ENCODE measurements around the gene FBXL7. TPM values are rescaled to one million over a fixed set of nuclear protein-coding genes. Genes with fewer than 3 reads are reported as not detected.
A peak's percentile ranks its signal among the peaks of the same experiment; 100 is the strongest.

Gene FBXL7
- total and polyA plus RNA-seq, 2 experiments from 2014 or later = 4.5 to 15.2 TPM

DNA sequence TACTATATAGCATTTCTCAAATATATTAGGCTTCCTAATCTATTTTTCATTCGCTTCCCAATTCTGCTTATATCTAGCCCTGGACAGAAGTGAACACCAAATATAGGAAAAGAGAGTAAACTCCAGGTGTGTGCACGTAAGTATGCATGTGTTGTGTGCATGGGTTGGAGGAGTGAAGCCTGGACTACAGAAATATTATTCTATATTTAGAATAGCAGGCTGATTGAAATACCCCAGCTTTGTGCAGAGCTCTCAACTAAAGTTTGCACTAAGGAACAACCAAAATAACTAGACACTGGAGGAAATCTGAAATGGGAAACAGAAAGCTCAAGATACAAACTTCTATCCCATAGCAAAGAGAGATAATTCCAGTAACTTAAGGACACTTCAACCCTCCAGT lies 480.9 kb downstream of the FBXL7 start (continued):
- TF ChIP-seq, protein P1, sequence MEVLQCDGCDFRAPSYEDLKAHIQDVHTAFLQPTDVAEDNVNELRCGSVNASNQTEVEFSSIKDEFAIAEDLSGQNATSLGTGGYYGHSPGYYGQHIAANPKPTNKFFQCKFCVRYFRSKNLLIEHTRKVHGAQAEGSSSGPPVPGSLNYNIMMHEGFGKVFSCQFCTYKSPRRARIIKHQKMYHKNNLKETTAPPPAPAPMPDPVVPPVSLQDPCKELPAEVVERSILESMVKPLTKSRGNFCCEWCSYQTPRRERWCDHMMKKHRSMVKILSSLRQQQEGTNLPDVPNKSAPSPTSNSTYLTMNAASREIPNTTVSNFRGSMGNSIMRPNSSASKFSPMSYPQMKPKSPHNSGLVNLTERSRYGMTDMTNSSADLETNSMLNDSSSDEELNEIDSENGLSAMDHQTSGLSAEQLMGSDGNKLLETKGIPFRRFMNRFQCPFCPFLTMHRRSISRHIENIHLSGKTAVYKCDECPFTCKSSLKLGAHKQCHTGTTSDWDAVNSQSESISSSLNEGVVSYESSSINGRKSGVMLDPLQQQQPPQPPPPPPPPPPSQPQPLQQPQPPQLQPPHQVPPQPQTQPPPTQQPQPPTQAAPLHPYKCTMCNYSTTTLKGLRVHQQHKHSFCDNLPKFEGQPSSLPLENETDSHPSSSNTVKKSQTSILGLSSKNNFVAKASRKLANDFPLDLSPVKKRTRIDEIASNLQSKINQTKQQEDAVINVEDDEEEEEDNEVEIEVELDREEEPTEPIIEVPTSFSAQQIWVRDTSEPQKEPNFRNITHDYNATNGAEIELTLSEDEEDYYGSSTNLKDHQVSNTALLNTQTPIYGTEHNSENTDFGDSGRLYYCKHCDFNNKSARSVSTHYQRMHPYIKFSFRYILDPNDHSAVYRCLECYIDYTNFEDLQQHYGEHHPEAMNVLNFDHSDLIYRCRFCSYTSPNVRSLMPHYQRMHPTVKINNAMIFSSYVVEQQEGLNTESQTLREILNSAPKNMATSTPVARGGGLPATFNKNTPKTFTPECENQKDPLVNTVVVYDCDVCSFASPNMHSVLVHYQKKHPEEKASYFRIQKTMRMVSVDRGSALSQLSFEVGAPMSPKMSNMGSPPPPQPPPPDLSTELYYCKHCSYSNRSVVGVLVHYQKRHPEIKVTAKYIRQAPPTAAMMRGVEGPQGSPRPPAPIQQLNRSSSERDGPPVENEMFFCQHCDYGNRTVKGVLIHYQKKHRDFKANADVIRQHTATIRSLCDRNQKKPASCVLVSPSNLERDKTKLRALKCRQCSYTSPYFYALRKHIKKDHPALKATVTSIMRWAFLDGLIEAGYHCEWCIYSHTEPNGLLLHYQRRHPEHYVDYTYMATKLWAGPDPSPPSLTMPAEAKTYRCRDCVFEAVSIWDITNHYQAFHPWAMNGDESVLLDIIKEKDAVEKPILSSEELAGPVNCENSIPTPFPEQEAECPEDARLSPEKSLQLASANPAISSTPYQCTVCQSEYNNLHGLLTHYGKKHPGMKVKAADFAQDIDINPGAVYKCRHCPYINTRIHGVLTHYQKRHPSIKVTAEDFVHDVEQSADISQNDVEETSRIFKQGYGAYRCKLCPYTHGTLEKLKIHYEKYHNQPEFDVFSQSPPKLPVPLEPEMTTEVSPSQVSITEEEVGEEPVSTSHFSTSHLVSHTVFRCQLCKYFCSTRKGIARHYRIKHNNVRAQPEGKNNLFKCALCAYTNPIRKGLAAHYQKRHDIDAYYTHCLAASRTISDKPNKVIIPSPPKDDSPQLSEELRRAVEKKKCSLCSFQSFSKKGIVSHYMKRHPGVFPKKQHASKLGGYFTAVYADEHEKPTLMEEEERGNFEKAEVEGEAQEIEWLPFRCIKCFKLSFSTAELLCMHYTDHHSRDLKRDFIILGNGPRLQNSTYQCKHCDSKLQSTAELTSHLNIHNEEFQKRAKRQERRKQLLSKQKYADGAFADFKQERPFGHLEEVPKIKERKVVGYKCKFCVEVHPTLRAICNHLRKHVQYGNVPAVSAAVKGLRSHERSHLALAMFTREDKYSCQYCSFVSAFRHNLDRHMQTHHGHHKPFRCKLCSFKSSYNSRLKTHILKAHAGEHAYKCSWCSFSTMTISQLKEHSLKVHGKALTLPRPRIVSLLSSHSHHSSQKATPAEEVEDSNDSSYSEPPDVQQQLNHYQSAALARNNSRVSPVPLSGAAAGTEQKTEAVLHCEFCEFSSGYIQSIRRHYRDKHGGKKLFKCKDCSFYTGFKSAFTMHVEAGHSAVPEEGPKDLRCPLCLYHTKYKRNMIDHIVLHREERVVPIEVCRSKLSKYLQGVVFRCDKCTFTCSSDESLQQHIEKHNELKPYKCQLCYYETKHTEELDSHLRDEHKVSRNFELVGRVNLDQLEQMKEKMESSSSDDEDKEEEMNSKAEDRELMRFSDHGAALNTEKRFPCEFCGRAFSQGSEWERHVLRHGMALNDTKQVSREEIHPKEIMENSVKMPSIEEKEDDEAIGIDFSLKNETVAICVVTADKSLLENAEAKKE (CRISPR knock-in tag; IDR thresholded peaks at IDR 0.05) = no peak
- TF ChIP-seq JUNB (IDR thresholded peaks at IDR 0.05; ENCODE audit: unreplicated experiment) = no peak
- no peak for TF ChIP-seq EZH2phosphoT487 (IDR thresholded peaks at IDR 0.05; ENCODE audit: unreplicated experiment)
- TF ChIP-seq EZH2 (IDR thresholded peaks at IDR 0.05; ENCODE audit: low read depth, unreplicated experiment) = no peak
- TF ChIP-seq, protein P2, sequence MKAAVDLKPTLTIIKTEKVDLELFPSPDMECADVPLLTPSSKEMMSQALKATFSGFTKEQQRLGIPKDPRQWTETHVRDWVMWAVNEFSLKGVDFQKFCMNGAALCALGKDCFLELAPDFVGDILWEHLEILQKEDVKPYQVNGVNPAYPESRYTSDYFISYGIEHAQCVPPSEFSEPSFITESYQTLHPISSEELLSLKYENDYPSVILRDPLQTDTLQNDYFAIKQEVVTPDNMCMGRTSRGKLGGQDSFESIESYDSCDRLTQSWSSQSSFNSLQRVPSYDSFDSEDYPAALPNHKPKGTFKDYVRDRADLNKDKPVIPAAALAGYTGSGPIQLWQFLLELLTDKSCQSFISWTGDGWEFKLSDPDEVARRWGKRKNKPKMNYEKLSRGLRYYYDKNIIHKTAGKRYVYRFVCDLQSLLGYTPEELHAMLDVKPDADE (IDR thresholded peaks at IDR 0.05) = no peak
- TF ChIP-seq POLR2AphosphoS5 (IDR thresholded peaks at IDR 0.05; ENCODE audit: low read depth) = no peak

DNA sequence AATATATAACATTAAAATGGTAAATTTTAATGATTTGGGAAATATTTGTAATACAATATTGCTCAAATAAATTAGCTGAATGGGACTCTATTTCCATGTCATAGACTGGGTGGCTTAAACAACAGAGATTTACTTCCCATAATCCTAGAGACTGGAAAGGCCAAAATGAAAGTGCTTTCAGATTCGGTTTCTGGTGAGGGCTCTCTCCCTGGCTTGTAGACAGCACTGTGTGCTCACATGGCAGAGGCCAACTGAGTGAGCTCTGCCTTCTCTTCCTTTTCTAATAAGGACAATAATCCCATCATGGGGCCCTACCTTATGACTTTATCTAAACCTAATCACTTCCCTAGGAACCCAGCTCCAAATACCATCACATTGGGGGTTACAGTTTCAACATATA lies 483.4 kb downstream of the FBXL7 start:
- no peaks in the 10 kb centered on the region for H3K9me2 ChIP-seq (ENCODE audit: insufficient read depth)
- Mint-ChIP-seq H3K36me3 (ENCODE audit: low read depth) (no peaks in the 10 kb centered on the region), H3K4me1 (no peaks in the 10 kb centered on the region), H3K4me3 (no peak overlapping the region), H3K27ac (no peak overlapping the region), H3K9me3 (no peaks in the 10 kb centered on the region), H3K27me3 (ENCODE audit: insufficient read depth, low read depth, poor library complexity) (no peaks in the 10 kb centered on the region)
- no peak for ATAC-seq
- H3K4me3 ChIP-seq = no peak overlapping the region
- no peaks in the 10 kb centered on the region for H4K20me1 ChIP-seq (replicated peaks; ENCODE audit: insufficient read depth)
- no peaks in the 10 kb centered on the region for H3K36me3 ChIP-seq (ENCODE audit: insufficient read depth)
- no peak overlapping the region for H3K4me2 ChIP-seq
- H2AFZ ChIP-seq = no peak overlapping the region
- no peak overlapping the region for H3K27ac ChIP-seq (ENCODE audit: low read depth)
- no peaks in the 10 kb centered on the region for H3F3A ChIP-seq (replicated peaks; ENCODE audit: low read depth)
- DNase-seq (ENCODE audit: low spot score) = no peak
- H3K27me3 ChIP-seq (ENCODE audit: insufficient read depth) = no peaks in the 10 kb centered on the region
- TF ChIP-seq STAT1 (IDR thresholded peaks at IDR 0.05; ENCODE audit: unreplicated experiment) = no peak
- no peak for TF ChIP-seq JUNB (IDR thresholded peaks at IDR 0.05; ENCODE audit: unreplicated experiment)
- TF ChIP-seq ZNF114 (CRISPR knock-in tag; IDR thresholded peaks at IDR 0.05) = no peak
- no peak for TF ChIP-seq POLR2AphosphoS5 (IDR thresholded peaks at IDR 0.05; ENCODE audit: low read depth)
- H3K79me2 ChIP-seq (replicated peaks; ENCODE audit: insufficient read depth) = no peaks in the 10 kb centered on the region
- H3K4me1 ChIP-seq (ENCODE audit: insufficient read depth) = no peaks in the 10 kb centered on the region

MicroRNA genes within 50 kb of the gene (microRNA counts, 767-probe panel; counts per million panel counts)
- not detected for microRNA hsa-miR-887

Small RNA genes within 50 kb of the gene (microRNA-seq; reads per million reads assigned to microRNA genes)
- gene MIR887 = 95.9 reads per million, percentile 64 among the genes with 10 or more reads in this experiment

Small RNA genes within 50 kb of the gene (small RNA-seq; reads per million reads assigned to genes)
- gene MIR887 (ENCODE audit: low replicate concordance) = 8.5 reads per million, percentile 96 among the genes with 10 or more reads in this experiment
